GM12892 (cell line): ENCODE data around the gene SMIM28.

Experiments
- POLR2A ChIP-seq: IDR thresholded peaks from 2 replicates; pipeline ENCODE4 v1.6.1; 2011; ENCODE audit warnings: low read depth, low read length, control low read depth
- POLR2AphosphoS5 ChIP-seq: IDR thresholded peaks from 2 replicates; pipeline ENCODE4 v1.6.1; 2011; ENCODE audit warnings: low read depth, low read length, control low read depth
- TAF1 ChIP-seq: IDR thresholded peaks from 2 replicates; pipeline ENCODE4 v1.6.1; 2011; ENCODE audit warnings: low read depth, mild to moderate bottlenecking, control low read depth, low read length, borderline replicate concordance

DNA sequence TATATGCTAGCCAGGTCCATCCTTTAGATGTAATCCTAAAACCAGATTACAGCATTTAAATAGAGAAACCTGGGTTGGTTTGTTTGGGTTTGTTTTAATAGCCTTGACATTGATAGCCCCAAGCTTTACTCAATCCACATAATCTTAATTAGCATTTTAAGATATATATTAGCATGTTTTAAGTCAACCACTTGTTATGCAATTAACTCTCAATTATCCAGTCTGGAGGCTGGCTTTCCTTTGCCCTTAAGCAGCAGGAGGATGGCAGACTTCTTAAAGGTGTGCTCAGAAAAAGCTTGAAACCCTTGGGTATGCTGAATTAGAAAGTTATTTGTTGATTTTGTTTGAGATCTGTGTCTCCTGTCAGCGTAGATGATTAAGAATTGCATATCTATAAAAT is 46.3 kb upstream of the SMIM28 start:
- no peak for TF ChIP-seq POLR2AphosphoS5
- no peak for TF ChIP-seq POLR2A
- no peak for TF ChIP-seq TAF1
